Suprapubic skin (tissue), 4 donors: ENCODE data around the gene ACSF2. TPM values are rescaled to one million over a fixed set of nuclear protein-coding genes. Genes with fewer than 3 reads are reported as not detected.

ENCODE experiments used
- DNase-seq, 2 donors: peaks; one replicate each; pipeline ENCODE4 v3.0.0-alpha.2; 2019; ENCODE audit warnings: low spot score in 2 of 2
- H3K27ac ChIP-seq: fragments of 200-600 bp; sonication (generic); one replicate; pipeline ENCODE4 v1.5.1; 2019
- H3K27me3 ChIP-seq: fragments of 200-600 bp; sonication (generic); one replicate; pipeline ENCODE4 v1.5.1; 2019
- H3K36me3 ChIP-seq: fragments of 200-600 bp; sonication (generic); one replicate; pipeline ENCODE4 v1.5.1; 2019
- H3K4me1 ChIP-seq: fragments of 200-600 bp; sonication (generic); one replicate; pipeline ENCODE4 v1.5.1; 2019
- H3K4me3 ChIP-seq: fragments of 200-600 bp; sonication (generic); one replicate; pipeline ENCODE4 v1.5.1; 2019; ENCODE audit warnings: mild to moderate bottlenecking
- H3K9me3 ChIP-seq: fragments of 200-600 bp; sonication (generic); one replicate; pipeline ENCODE4 v1.5.1; 2019
- CTCF ChIP-seq, 2 donors: fragments of 200-600 bp in 1 of 2; fragments of 450-650 bp in 1 of 2; sonication (generic) in 1 of 2; IDR thresholded peaks; one replicate each; pipeline ENCODE4 v1.5.1; 2016 to 2019; ENCODE audit warnings: antibody characterized with exemption in 2 of 2, mild to moderate bottlenecking in 1 of 2, moderate library complexity in 1 of 2
- EP300 ChIP-seq: sonication (generic); formaldehyde crosslinking; IDR thresholded peaks from one replicate; pipeline ENCODE4 v1.6.1; 2017; ENCODE audit warnings: antibody characterized with exemption
- POLR2A ChIP-seq, 2 donors: fragments of 450-650 bp; IDR thresholded peaks; one replicate each; pipeline ENCODE4 v1.6.1; 2017; ENCODE audit warnings: antibody characterized with exemption in 2 of 2, mild to moderate bottlenecking in 2 of 2, moderate library complexity in 2 of 2
- POLR2AphosphoS5 ChIP-seq, 3 donors: sonication (generic); formaldehyde crosslinking; IDR thresholded peaks; one replicate each; pipeline ENCODE4 v1.6.1; 2017; ENCODE audit warnings: antibody characterized with exemption in 3 of 3
- WGBS: methylation state at CpG from one replicate; pipeline ENCODE4 v1.1.5; 2018; 5-methylcytosine and 5-hydroxymethylcytosine counted together
- total RNA-seq, 4 donors: library from RNA; depleted of rRNA; stranded (reverse); fragments of >200 nt; gene quantifications; one replicate each; pipeline ENCODE4 v1.1.0, GENCODE V29; 2016

Gene ACSF2
- total RNA-seq, 4 donors from 2014 or later = 61.2 to 164 (median 69.8) TPM

- H3K4me1 ChIP-seq = peaks cover 37% of the 10 kb centered on the region
- no peak overlapping the region for H3K27ac ChIP-seq
- 76% methylated on average over 6 of the region's 6 CpGs for WGBS
Measured at GRCh38 chr17:50444841-50445715, 19.1 kb downstream of the ACSF2 start.

GRCh38 chr17:50445730-50446325 is 19.8 kb downstream of the ACSF2 start:
- H3K36me3 ChIP-seq = no peaks in the 10 kb centered on the region
- H3K27ac ChIP-seq = no peak overlapping the region
- no peak overlapping the region for H3K4me3 ChIP-seq
- DNase-seq = no peak
- H3K4me1 ChIP-seq = peaks cover 31% of the 10 kb centered on the region
- H3K27me3 ChIP-seq = no peaks in the 10 kb centered on the region
- H3K9me3 ChIP-seq = no peaks in the 10 kb centered on the region
- no peak for TF ChIP-seq CTCF (IDR thresholded peaks at IDR 0.05)
- no peak for TF ChIP-seq POLR2AphosphoS5 (IDR thresholded peaks at IDR 0.05)
- TF ChIP-seq POLR2A (IDR thresholded peaks at IDR 0.05) = no peak
- TF ChIP-seq EP300 = no peak
- 25% methylated on average over 1 of the region's 1 CpG for WGBS

More at GRCh38 chr17:50444841-50445715, 19.1 kb downstream of the ACSF2 start:
- Histone ChIP-seq H3K27me3 (no peaks in the 10 kb centered on the region), H3K4me3 (no peak overlapping the region), H3K9me3 (no peaks in the 10 kb centered on the region), H3K36me3 (no peaks in the 10 kb centered on the region)
- TF ChIP-seq POLR2A (IDR thresholded peaks at IDR 0.05) = no peak
- TF ChIP-seq POLR2AphosphoS5 (IDR thresholded peaks at IDR 0.05) = no peak
- no peak for TF ChIP-seq EP300
- TF ChIP-seq CTCF (IDR thresholded peaks at IDR 0.05) = no peak
- DNase-seq = no peak

GRCh38 chr17:50447870-50448595 is 22.0 kb downstream of the ACSF2 start:
- Histone ChIP-seq H3K9me3 (no peaks in the 10 kb centered on the region), H3K4me1 (peaks cover 43% of the 10 kb centered on the region), H3K4me3 (no peak overlapping the region), H3K27ac (no peak overlapping the region), H3K27me3 (no peaks in the 10 kb centered on the region), H3K36me3 (no peaks in the 10 kb centered on the region)
- DNase-seq = no peak
- WGBS = 65% methylated on average over 7 of the region's 7 CpGs
- TF ChIP-seq EP300 (no peak), POLR2A (IDR thresholded peaks at IDR 0.05) (no peak), POLR2AphosphoS5 (IDR thresholded peaks at IDR 0.05) (no peak), CTCF (IDR thresholded peaks at IDR 0.05) (no peak)

- no peak for DNase-seq
- H3K27ac ChIP-seq = no peak overlapping the region
- TF ChIP-seq EP300 = no peak
- H3K4me3 ChIP-seq = no peak overlapping the region
- H3K27me3 ChIP-seq = no peaks in the 10 kb centered on the region
- H3K9me3 ChIP-seq = no peaks in the 10 kb centered on the region
- H3K36me3 ChIP-seq = no peaks in the 10 kb centered on the region
- 61% methylated on average over 2 of the region's 2 CpGs for WGBS
- peaks cover 41% of the 10 kb centered on the region for H3K4me1 ChIP-seq
Measured at GRCh38 chr17:50448643-50449042, 22.6 kb downstream of the ACSF2 start.

DNA sequence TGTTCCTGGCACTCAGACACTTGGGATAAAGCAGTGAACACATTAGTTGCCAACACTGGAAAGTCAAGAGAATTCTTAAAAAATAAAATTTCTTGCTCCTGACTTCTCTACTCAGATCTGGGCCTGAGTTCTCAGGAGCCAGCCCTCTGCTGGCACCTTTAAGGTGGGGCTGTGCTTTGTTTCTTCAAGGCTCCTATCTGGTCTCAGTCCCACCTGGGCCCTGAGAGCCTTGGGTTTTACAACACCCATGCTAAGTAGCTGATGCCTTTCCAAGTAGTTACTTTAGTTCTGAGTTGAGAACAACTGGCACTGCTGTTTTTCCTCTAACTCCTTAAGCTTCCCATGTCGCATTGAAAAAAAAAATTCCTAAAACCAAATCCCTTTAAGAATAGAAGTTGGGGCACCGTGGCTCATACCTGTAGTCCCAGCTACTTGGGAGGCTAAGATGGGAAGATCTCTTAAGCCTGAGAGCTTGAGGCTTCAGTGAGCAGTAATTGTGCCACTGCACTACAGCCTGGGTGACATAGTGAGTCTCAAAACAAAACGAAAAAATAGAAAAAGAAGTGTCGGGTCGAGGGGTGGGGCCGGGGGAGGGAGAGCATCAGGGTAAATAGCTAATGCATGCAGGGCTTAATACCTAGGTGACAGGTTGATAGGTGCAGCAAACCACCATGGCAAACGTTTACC is 26.1 kb downstream of the ACSF2 start:
- WGBS = 47% methylated on average over 7 of the region's 7 CpGs
- no peak for DNase-seq
- no peaks in the 10 kb centered on the region for H3K9me3 ChIP-seq
- no peaks in the 10 kb centered on the region for H3K36me3 ChIP-seq
- H3K27me3 ChIP-seq = no peaks in the 10 kb centered on the region
- no peak for TF ChIP-seq CTCF (IDR thresholded peaks at IDR 0.05)
- TF ChIP-seq POLR2A (IDR thresholded peaks at IDR 0.05) = no peak
- TF ChIP-seq POLR2AphosphoS5 (IDR thresholded peaks at IDR 0.05) = no peak
- no peak for TF ChIP-seq EP300
- H3K4me1 ChIP-seq = peaks cover 27% of the 10 kb centered on the region
- H3K27ac ChIP-seq = no peak overlapping the region
- H3K4me3 ChIP-seq = no peak overlapping the region
